Right renal cortex interstitium (tissue), 3 donors: ENCODE results near the gene FHIT. TPM values are rescaled to one million over a fixed set of nuclear protein-coding genes. Genes with fewer than 3 reads are reported as not detected.

Source experiments
- DNase-seq, 3 donors: peaks; one replicate each; pipeline ENCODE4 v3.0.0-alpha.2; 2013; ENCODE audit warnings: low read depth in 3 of 3, low spot score in 2 of 3
- polyA plus RNA-seq, 3 donors: library from polyadenylated mRNA; unstranded; fragments of 120-200 nt; gene quantifications; one replicate each; pipeline ENCODE4 v1.2.1, GENCODE V29; 2013; ENCODE audit not compliant: insufficient read length in 3 of 3

The FHIT gene
- polyA plus RNA-seq, 3 donors, result 24.9 to 26.4 (median 25.9) TPM

GRCh38 chr3:60096403-60096802, 1154.8 kb downstream of the FHIT start:
- no peak for DNase-seq

DNA sequence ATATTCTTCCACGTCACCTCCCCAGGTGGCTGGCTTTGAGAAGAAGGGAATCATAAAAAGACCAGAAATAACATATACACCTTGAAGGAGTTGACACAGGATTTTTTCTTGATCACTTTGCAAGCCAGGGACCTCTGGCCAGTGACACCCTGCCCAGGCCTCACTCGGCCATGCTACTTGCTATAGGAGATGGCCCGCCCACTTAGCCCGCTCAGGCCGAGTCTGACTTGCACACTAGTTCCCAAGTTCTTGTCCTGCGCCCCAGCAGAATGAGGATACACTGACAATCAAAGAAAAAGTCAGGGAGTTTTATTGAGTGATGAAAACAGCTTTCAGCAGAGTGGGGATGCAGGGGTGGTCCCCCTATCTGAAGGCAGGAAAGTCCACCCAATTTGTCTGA, 1155.3 kb downstream of the FHIT start:
- no peak for DNase-seq

DNA sequence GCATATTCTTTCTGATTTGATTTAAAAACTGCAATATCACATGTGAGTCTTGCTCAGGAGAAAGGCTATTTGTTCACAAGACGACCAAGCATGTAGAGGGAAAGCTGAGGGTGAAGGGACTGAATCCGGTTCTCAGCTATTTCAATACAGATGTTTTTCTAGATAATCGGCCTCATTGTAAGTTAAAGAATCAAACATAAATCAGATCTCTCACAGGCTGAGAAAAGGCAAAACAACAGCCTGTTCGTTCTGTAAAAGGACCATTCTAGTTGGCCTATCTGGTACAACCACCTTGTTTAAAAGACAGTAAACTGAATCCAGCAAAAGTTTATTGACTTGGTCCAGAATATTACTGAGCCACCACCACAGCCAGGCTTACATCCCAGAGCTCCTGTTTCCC, 1155.7 kb downstream of the FHIT start:
- no peak for DNase-seq

GRCh38 chr3:60094392-60094947, 1156.8 kb downstream of the FHIT start:
- no peak for DNase-seq

DNA sequence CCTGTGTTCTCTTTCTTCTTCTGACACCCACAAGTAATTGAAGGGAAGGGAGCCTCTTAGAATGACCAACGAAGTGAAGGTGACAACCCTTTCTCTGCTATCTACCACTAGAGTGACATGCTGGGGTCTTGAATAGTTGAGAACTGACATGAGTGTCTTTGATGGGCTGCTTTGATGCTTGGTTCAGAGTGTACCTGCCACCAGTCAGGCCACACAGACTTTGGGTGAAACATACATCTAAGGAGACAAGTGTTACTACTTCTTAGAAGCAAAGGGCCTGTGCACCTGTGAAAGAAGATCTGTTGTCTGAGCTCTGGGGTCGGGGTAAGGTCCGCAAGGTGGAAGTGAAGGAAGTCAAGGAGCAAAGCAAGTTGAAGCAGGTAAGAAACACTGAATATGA, 1160.7 kb downstream of the FHIT start:
- DNase-seq, result no peak

- no peak for DNase-seq
These were observed 1164.4 kb downstream of the FHIT start for GRCh38 chr3:60086811-60087210.

- no peak for DNase-seq
These were observed 1165.6 kb downstream of the FHIT start for GRCh38 chr3:60085649-60086048.

DNA sequence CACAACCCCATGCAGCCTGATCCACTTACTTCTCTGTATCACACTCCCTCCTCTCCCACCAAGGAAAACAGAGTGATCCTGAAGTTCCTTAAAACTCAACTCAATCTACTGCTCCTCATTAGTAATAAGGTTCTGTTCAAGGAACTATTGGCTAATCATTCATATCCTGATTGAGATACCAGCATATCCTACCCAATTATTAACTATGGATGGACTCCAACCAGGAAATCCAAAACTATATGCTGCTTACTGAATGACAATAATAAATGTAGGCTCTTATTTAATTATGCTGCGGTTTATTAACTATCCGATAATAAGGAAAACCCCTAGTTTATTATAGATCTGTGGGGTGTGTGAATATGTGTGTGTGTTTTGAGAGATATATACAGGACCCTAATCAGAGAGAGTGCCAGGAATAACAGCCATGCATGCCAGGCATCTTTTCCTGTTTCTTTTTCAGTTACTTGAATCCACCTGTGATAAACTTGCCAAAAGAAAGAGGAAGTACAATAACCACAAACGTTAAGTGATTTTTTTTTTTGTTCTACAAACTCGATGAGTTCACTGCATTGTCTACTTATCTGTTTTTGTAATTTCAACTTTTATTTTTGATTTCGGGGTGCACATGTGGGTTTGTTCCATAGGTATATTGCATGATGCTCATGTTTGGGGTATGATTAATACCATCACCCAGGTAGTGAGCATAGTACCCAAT, 1169.7 kb downstream of the FHIT start:
- no peak for DNase-seq

DNA sequence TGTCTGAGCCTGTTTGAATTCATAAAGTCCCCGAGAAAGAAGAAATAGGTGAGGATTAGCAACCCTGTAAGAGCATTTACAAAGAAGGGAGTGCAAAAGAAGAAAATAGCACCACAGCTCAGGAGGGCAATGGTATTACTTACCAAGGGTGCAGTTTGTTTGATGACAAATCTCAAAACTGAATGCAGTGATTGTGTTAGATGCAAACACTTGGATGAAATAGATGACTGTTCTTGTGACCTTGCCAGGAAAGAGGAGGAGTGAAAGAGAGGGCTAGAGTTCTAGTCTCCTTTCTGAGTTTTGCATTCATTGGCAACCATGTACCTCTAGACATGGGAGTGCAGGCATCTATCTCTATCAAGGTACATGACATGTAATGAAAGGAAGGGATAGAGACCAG, 1170.6 kb downstream of the FHIT start:
- DNase-seq, result no peak

- no peak for DNase-seq
These were observed 1172.2 kb downstream of the FHIT start for GRCh38 chr3:60079076-60079475.

- DNase-seq, result no peak
These were observed 1174.9 kb downstream of the FHIT start for GRCh38 chr3:60076331-60076730.

- DNase-seq, result no peak
These were observed 1177.3 kb downstream of the FHIT start for GRCh38 chr3:60073942-60074341.

DNA sequence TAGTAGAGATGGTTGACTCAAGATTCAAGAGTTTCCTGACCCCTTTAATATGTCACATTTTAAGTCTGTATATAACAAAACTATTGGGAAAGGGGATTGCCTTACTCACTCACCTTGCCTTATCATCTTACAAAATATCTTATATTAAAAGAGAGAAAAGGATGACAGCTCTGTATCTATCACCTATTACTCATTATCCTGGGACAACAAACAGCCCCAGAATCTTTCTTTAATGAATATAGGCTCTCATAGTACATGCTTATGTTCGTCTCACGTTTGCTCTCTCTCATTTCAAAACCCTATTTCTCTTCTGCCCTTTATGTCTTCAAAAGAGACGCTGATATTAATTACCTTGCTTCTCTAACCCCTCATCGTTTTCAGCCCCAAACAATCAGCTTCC, 1178.0 kb downstream of the FHIT start:
- DNase-seq, result no peak

- no peak for DNase-seq
These were observed 1180.9 kb downstream of the FHIT start for GRCh38 chr3:60070366-60070765.

GRCh38 chr3:60065227-60065868, 1185.9 kb downstream of the FHIT start:
- no peak for DNase-seq

- DNase-seq, result no peak
These were observed 1186.8 kb downstream of the FHIT start for GRCh38 chr3:60064210-60065178.

DNA sequence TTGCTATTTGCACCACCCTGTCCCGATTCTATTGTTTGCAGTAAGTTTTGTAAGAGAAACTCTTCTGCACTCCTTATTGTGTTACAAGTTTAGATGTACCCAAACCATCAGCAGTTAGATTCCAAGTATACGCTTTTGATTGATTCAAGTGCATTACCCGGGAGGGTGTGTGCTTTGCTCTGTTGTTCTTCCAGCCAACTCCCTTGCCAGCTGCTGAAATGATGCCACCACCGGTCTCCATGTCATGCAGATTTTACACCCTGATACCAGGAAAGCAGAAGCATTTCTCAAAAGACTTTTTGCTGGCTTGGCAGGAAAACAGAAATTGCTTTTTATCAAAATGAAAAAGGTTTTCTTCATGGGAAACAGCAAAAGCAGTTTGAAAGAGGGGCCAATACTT, 1194.8 kb downstream of the FHIT start:
- DNase-seq, result no peak

DNA sequence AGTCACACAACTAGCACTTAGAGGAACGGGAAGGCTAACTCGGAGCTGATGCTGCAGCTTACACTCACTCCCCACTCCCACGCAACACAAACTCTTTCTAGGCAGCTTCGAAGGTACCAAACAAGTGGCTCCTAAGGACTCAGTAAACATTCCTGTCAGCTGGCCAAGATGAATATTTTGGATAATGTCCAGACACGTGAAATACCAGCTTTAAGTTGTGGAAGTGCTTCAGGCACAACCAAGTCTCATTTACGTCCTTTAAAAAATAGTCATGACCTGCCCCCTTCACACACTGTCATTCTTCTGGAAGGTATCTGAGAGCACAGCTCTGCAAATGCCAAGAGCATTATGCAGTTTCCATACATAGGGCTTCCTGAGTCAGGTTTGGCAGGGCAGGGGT, 1195.5 kb downstream of the FHIT start:
- DNase-seq, result no peak

GRCh38 chr3:60053526-60054265, 1197.6 kb downstream of the FHIT start:
- DNase-seq, result no peak

GRCh38 chr3:60048447-60048848, 1202.8 kb downstream of the FHIT start:
- no peak for DNase-seq
